GM10248 (cell line): ENCODE measurements around the gene CECR2.

Experiments
- CTCF ChIA-PET: fragments of 300-600 bp; sonication (Branson Sonifier 250); formaldehyde crosslinking; extraction: SDS; loops from one replicate; lab custom pipeline; 2021; ENCODE audit warnings: antibody characterized with exemption; lab: Yijun Ruan, JAX
- POLR2A ChIA-PET: fragments of 350-650 bp; sonication (Branson Sonifier 250); formaldehyde crosslinking; extraction: SDS; loops from one replicate; lab custom pipeline; 2020; ENCODE audit warnings: antibody characterized with exemption; lab: Yijun Ruan, JAX
- DNase-seq: peaks from one replicate; pipeline ENCODE4 v3.0.0; 2012; ENCODE audit errors: extremely low spot score
- TF ChIP-seq, protein P1 (sequence below): IDR thresholded peaks from 2 replicates; pipeline ENCODE4 v1.5.1; 2012; ENCODE audit warnings: mild to moderate bottlenecking, low read depth; ENCODE audit errors: extremely low read depth, missing control alignments, control extremely low read depth

The CECR2 gene

DNA sequence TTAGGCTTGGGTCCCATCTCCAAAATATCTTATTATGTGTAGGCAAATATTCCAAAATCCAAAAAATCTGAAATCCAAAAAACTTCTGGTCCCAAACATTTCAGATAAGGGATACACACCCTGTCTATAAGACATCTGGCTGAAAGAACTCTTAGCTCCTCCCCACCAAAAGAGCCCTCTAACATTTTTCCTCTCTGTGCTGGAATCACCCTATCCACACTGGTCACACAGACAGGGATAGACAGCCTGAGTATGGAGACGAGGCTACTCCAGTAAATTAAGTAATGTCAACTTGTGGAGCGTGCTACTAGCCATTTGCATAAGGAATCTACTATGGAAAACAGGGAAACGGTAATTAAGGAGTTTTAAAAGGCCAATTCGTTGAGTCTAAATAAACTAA is 234.4 kb downstream of the CECR2 start:
- TF ChIP-seq, protein P1, sequence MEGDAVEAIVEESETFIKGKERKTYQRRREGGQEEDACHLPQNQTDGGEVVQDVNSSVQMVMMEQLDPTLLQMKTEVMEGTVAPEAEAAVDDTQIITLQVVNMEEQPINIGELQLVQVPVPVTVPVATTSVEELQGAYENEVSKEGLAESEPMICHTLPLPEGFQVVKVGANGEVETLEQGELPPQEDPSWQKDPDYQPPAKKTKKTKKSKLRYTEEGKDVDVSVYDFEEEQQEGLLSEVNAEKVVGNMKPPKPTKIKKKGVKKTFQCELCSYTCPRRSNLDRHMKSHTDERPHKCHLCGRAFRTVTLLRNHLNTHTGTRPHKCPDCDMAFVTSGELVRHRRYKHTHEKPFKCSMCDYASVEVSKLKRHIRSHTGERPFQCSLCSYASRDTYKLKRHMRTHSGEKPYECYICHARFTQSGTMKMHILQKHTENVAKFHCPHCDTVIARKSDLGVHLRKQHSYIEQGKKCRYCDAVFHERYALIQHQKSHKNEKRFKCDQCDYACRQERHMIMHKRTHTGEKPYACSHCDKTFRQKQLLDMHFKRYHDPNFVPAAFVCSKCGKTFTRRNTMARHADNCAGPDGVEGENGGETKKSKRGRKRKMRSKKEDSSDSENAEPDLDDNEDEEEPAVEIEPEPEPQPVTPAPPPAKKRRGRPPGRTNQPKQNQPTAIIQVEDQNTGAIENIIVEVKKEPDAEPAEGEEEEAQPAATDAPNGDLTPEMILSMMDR: no peak
- no peak for DNase-seq
- ChIA-PET POLR2A (no interaction called here), CTCF (no interaction called here)

DNA sequence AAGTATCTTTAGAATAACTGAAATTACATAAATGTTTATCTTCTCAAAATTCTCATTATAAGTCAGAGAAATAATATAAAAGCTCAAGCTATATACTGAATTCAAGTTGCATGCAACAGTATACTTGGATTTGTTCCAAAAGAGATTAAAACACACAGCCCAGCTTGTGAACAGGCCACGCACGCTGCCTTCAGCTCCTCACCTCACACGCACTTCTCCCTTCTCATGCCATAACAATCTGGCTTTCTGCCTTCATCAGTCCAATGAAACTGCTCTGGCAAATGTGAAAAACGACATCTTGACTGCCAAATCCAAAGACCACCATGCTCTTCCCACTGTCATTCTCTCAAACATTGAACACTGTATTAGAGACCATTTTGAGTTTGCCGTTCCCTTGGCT is 237.2 kb downstream of the CECR2 start:
- TF ChIP-seq, protein P1: no peak
- CTCF ChIA-PET: interaction anchor here (1.5 kb wide), 1 partner anchor 13 kb away, joined by 4 read pairs; no protein-coding TSS in a partner anchor
- POLR2A ChIA-PET: no interaction called here
- no peak for DNase-seq
